ENCODE results near the gene PRKCA.

GRCh38 chr17:66447159-66447558, 144.7 kb downstream of the PRKCA start:
- TF ChIP-seq ZNF70 (CRISPR knock-in tag; IDR thresholded peaks at IDR 0.05) (no peak), SNAI2 (CRISPR knock-in tag; IDR thresholded peaks at IDR 0.05) (no peak), GLIS3 (CRISPR knock-in tag; IDR thresholded peaks at IDR 0.05) (no peak), TOX (CRISPR knock-in tag; IDR thresholded peaks at IDR 0.05; ENCODE audit: borderline replicate concordance) (no peak), ARNTL (CRISPR knock-in tag; IDR thresholded peaks at IDR 0.05; ENCODE audit: borderline replicate concordance, low read depth) (no peak), ZFP30 (CRISPR knock-in tag; IDR thresholded peaks at IDR 0.05) (no peak), CSDC2 (CRISPR knock-in tag; IDR thresholded peaks at IDR 0.05) (no peak), ZFP3 (CRISPR knock-in tag; IDR thresholded peaks at IDR 0.05) (no peak), TSHZ2 (CRISPR knock-in tag; IDR thresholded peaks at IDR 0.05) (no peak)
- TF ChIP-seq, protein P1, sequence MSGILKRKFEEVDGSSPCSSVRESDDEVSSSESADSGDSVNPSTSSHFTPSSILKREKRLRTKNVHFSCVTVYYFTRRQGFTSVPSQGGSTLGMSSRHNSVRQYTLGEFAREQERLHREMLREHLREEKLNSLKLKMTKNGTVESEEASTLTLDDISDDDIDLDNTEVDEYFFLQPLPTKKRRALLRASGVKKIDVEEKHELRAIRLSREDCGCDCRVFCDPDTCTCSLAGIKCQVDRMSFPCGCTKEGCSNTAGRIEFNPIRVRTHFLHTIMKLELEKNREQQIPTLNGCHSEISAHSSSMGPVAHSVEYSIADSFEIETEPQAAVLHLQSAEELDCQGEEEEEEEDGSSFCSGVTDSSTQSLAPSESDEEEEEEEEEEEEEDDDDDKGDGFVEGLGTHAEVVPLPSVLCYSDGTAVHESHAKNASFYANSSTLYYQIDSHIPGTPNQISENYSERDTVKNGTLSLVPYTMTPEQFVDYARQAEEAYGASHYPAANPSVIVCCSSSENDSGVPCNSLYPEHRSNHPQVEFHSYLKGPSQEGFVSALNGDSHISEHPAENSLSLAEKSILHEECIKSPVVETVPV (CRISPR knock-in tag; IDR thresholded peaks at IDR 0.05): no peak
- TF ChIP-seq, protein P2, sequence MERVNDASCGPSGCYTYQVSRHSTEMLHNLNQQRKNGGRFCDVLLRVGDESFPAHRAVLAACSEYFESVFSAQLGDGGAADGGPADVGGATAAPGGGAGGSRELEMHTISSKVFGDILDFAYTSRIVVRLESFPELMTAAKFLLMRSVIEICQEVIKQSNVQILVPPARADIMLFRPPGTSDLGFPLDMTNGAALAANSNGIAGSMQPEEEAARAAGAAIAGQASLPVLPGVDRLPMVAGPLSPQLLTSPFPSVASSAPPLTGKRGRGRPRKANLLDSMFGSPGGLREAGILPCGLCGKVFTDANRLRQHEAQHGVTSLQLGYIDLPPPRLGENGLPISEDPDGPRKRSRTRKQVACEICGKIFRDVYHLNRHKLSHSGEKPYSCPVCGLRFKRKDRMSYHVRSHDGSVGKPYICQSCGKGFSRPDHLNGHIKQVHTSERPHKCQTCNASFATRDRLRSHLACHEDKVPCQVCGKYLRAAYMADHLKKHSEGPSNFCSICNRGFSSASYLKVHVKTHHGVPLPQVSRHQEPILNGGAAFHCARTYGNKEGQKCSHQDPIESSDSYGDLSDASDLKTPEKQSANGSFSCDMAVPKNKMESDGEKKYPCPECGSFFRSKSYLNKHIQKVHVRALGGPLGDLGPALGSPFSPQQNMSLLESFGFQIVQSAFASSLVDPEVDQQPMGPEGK (CRISPR knock-in tag; IDR thresholded peaks at IDR 0.05; ENCODE audit: borderline replicate concordance): no peak
